Lower lobe of right lung (tissue), 2 donors: ENCODE results near the gene GNPTG. TPM values are rescaled to one million over a fixed set of nuclear protein-coding genes. Genes with fewer than 3 reads are reported as not detected.

ENCODE experiments used
- ATAC-seq, 2 donors: fragments of 200-7000 bp; cut with Tn5 transposase; one replicate each; pipeline ENCODE4 v1.9.1; 2020 to 2022; ENCODE audit warnings: mild to moderate bottlenecking in 2 of 2, moderate library complexity in 2 of 2
- DNase-seq: peaks from one replicate; pipeline ENCODE4 v3.0.0-alpha.2; 2020
- H3K27ac ChIP-seq: fragments of 200-600 bp; one replicate; pipeline ENCODE4 v1.8.0; 2022
- H3K27me3 ChIP-seq: fragments of 200-600 bp; one replicate; pipeline ENCODE4 v1.8.0; 2022; ENCODE audit warnings: low read depth
- H3K36me3 ChIP-seq: fragments of 200-600 bp; one replicate; pipeline ENCODE4 v1.8.0; 2022; ENCODE audit warnings: mild to moderate bottlenecking
- H3K4me1 ChIP-seq: fragments of 200-600 bp; one replicate; pipeline ENCODE4 v1.8.0; 2022
- H3K4me3 ChIP-seq: fragments of 200-600 bp; one replicate; pipeline ENCODE4 v1.8.0; 2022; ENCODE audit warnings: mild to moderate bottlenecking
- H3K9me3 ChIP-seq: fragments of 200-600 bp; one replicate; pipeline ENCODE4 v1.8.0; 2022
- intact Hi-C: fragments of 100-400 bp; cut with DNase I; formaldehyde crosslinking; loops from one replicate; pipeline ENCODE4 v1.11.0; 2022
- total RNA-seq: library from RNA; stranded (reverse); fragmentation: NEBNext Ultra II Directional; extraction: Animal tissue kit (Norgen Biotek cat#: 25700); gene quantifications from one replicate; pipeline ENCODE4 v1.2.1, GENCODE V29; 2021
- TF ChIP-seq, protein P1 (sequence below): fragments of 200-600 bp; IDR thresholded peaks from one replicate; pipeline ENCODE4 v1.8.0; 2022; ENCODE audit warnings: antibody characterized with exemption, mild to moderate bottlenecking
- donor health status: DM: no; HTN: yes; CAD: no; lungs with severe emphysema.

GNPTG gene
- total RNA-seq, 1 donor from 2014 or later = 89.5 TPM

DNA sequence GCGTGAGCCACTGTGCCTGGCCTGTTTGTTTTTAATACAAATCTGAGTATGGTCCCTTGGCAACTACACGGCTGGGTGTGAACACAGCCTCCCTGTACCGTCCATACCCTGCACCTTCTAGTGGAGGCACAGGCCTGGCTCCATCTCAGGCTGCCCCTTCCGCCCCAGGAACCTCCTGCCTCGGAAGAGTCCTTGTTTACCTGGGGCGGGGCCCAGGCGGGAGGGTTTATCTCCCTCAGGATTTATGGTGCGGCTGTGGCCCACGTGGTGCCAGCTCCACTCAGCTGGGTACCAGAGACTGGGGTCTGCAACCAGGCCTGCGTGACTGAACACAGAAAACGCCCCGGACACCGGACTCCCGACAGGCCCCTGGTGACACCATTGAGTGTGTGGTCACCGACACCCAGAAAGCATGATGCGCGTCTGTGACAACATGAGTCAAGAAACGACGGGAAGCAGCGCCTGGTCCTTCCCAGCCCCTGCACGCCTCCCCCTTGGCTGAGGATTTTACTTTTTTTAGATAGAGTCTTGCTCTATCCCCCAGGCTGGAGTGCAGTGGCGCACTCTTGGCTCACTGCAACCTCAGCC lies 43.8 kb downstream of the GNPTG start:
- no peaks in the 10 kb centered on the region for H3K9me3 ChIP-seq
- H3K36me3 ChIP-seq = peaks cover 90% of the 10 kb centered on the region
- intact Hi-C loops = no loop called here
- no peak for ATAC-seq
- H3K27me3 ChIP-seq = no peaks in the 10 kb centered on the region
- H3K4me3 ChIP-seq = no peak overlapping the region
- TF ChIP-seq, protein P1, sequence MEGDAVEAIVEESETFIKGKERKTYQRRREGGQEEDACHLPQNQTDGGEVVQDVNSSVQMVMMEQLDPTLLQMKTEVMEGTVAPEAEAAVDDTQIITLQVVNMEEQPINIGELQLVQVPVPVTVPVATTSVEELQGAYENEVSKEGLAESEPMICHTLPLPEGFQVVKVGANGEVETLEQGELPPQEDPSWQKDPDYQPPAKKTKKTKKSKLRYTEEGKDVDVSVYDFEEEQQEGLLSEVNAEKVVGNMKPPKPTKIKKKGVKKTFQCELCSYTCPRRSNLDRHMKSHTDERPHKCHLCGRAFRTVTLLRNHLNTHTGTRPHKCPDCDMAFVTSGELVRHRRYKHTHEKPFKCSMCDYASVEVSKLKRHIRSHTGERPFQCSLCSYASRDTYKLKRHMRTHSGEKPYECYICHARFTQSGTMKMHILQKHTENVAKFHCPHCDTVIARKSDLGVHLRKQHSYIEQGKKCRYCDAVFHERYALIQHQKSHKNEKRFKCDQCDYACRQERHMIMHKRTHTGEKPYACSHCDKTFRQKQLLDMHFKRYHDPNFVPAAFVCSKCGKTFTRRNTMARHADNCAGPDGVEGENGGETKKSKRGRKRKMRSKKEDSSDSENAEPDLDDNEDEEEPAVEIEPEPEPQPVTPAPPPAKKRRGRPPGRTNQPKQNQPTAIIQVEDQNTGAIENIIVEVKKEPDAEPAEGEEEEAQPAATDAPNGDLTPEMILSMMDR = no peak
- H3K27ac ChIP-seq = no peak overlapping the region
- no peaks in the 10 kb centered on the region for H3K4me1 ChIP-seq
- no peak for DNase-seq

DNA sequence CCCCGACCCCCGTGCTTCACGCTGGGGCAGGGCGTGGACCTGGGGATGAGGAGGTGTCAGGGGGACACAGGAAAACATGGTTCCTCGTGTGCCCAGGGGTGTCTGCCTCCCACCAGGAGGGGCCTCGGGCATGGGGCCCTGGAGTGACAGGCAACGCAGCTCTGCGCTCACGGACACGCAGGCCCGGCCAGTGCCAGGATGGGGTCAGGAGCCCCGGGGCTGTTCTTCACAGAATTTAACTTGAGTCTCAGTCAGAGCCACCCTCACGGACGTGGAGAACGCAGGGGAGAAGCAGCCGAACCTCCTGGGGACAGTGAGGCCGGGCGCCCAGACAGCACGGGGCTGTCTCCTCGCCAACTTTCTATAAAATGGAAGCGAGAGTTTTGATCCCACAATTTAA lies 46.0 kb downstream of the GNPTG start:
- H3K27ac ChIP-seq = no peak overlapping the region
- ATAC-seq = no peak
- intact Hi-C loops = no loop called here
- peaks cover 92% of the 10 kb centered on the region for H3K36me3 ChIP-seq
- TF ChIP-seq, protein P1 = no peak
- no peak overlapping the region for H3K4me3 ChIP-seq
- DNase-seq = no peak
- no peaks in the 10 kb centered on the region for H3K9me3 ChIP-seq
- no peaks in the 10 kb centered on the region for H3K4me1 ChIP-seq
- H3K27me3 ChIP-seq = no peaks in the 10 kb centered on the region

DNA sequence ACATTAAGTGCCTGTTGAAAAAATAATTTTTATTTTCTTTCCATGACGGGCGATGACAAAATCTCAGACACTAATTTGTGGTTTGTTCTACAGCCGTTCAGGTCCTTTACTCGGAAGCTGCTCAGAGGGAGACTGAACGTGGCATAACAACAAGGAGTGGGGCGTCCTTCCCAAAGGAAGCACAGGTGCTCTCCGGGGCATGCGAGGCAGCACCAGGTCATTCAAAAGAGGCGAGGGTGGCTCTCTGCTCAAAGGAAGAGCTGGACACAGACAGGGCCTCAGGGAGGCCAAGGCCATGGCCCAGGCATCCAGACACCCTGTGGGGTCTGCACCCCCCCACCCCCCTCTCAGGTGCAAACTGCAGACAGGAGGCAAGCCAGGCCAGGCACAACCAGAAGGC lies 46.6 kb downstream of the GNPTG start:
- DNase-seq (no peak), ATAC-seq (no peak)
- Histone ChIP-seq H3K4me3 (no peak overlapping the region), H3K4me1 (no peaks in the 10 kb centered on the region), H3K36me3 (peaks cover 92% of the 10 kb centered on the region), H3K27me3 (no peaks in the 10 kb centered on the region), H3K9me3 (no peaks in the 10 kb centered on the region), H3K27ac (no peak overlapping the region)
- intact Hi-C loops = no loop called here
- TF ChIP-seq, protein P1 = no peak

DNA sequence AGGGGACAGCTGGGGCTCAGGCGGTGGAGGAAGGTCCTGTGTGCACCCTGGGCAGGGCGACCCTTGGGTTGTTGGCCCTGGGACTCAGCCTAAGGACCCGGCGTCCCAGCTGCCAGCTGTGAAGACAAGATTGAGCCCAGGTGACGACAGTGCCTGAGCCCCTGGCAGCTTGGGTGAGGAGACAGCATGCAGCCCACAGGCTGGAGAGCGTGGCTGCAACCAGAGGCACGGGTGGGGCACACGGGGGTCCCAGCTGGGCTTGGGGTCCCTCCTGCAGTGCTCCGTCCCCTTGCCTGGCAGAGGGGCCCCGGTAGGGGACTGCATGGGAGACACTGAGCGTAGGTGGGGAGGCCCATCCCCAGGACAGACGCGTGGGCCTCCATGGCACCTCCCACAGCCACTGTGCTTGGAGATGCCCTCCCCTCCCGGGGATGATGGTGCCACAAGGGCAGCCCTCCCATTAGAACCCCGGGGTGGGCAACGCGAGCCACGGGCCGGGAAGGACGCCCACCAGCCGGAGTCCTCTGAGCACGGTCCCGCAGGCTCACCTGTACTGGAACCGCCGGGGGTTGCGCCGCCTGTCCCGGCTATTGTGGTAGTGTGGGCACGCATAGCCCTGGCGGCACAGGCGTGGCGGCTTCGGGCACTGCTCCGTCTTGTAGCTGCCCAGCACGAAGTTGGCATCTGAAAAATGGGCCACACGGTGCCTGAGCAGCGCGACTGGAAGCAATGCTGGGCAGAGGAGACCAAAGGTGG lies 47.3 kb downstream of the GNPTG start:
- intact Hi-C loops = no loop called here
- DNase-seq = no peak
- no peak overlapping the region for H3K4me3 ChIP-seq
- H3K36me3 ChIP-seq = peaks cover 91% of the 10 kb centered on the region
- H3K9me3 ChIP-seq = no peaks in the 10 kb centered on the region
- H3K4me1 ChIP-seq = no peaks in the 10 kb centered on the region
- no peak overlapping the region for H3K27ac ChIP-seq
- peak; percentile 10 to 19 for ATAC-seq
- H3K27me3 ChIP-seq = no peaks in the 10 kb centered on the region
- TF ChIP-seq, protein P1 = no peak

DNA sequence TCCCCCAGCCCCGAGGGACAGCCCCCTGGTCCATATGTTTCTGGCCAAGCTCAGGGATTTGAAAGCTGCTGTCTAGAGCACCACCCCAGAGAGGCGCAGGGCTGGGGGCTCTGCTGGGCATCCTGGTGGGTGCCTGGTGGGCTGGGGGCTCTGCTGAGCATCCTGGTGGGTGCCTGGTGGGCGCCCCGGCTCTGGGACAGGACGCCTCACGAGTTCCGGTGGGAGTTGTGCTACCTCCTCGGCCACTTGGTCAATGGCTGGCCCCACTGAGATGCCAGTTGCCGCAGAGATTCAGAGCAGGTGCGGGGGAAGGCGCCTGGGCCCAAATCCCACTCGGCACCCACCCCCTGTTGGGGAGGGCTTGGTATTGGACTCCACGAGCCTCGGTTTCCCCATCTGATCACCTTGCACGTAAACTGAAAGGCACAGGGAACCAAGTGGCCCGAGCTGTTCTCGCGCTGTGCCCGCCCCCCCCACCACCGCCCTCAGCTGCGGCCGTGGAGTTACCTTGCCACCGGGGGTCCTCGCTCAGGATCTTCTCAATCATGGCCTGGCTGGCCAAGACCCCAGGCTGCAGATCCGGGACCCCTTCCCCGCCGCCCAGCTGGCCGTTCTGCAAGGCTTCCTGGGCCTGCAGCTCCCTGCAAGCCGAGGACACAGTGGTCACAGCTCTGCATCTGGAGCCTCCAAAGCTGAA lies 49.5 kb downstream of the GNPTG start:
- no peak overlapping the region for H3K27ac ChIP-seq
- ATAC-seq = no peak
- H3K4me1 ChIP-seq = no peaks in the 10 kb centered on the region
- no peak for DNase-seq
- H3K4me3 ChIP-seq = no peak overlapping the region
- no peaks in the 10 kb centered on the region for H3K9me3 ChIP-seq
- H3K36me3 ChIP-seq = peaks cover 88% of the 10 kb centered on the region
- TF ChIP-seq, protein P1 = no peak
- no peaks in the 10 kb centered on the region for H3K27me3 ChIP-seq
- intact Hi-C loops = no loop called here
